ENCODE measurements around the gene TRAPPC11.

GRCh38 chr4:183723561-183724228 lies 64.6 kb downstream of the TRAPPC11 start:
- TF ChIP-seq GATA3 (IDR thresholded peaks at IDR 0.05; ENCODE audit: low read depth, low read length) = no peak
- no peak for TF ChIP-seq GATA2 (IDR thresholded peaks at IDR 0.05; ENCODE audit: low read depth, low read length)

Measured in SH-SY5Y (cell line).